A549 (cell line): ENCODE measurements around the gene TCAF1. TPM values are rescaled to one million over a fixed set of nuclear protein-coding genes. Genes with fewer than 3 reads are reported as not detected.

ENCODE experiments used
- ATAC-seq, 2 experiments: fragments of 200-7000 bp in 1 of 2; fragments of >200 bp in 1 of 2; cut with Nextera tagmentation in 1 of 2; cut with Tn5 transposase in 1 of 2; 3 replicates each; pipeline versions ENCODE4 v1.8.0 to v1.9.1; 2018 to 2020; ENCODE audit warnings: mild to moderate bottlenecking in 1 of 2, moderate library complexity in 1 of 2
- CTCF ChIA-PET: fragments of 300-600 bp; sonication (Branson Sonifier 250); formaldehyde crosslinking; extraction: SDS; loops from one replicate; lab custom pipeline; 2021; ENCODE audit warnings: antibody characterized with exemption, inconsistent platforms; lab: Yijun Ruan, JAX
- POLR2A ChIA-PET: fragments of 350-600 bp; formaldehyde crosslinking; extraction: SDS; loops from one replicate; lab custom pipeline; 2021; ENCODE audit warnings: antibody characterized with exemption, inconsistent platforms; lab: Yijun Ruan, JAX
- DNase-seq, 2 experiments: peaks; one replicate each; pipeline versions ENCODE4 v3.0.0 to v3.0.0-alpha.2; 2011 to 2016; ENCODE audit warnings: low read depth in 1 of 2, low spot score in 1 of 2
- FAIRE-seq: peaks from 2 replicates; lab custom pipeline; 2011; peaks lifted over from hg19 to GRCh38; lab: Jason Lieb, UNC
- H3K27ac ChIP-seq, 2 experiments: fragments of >200 bp; sonication (Bioruptor Twin); formaldehyde crosslinking; 3 replicates each; pipeline ENCODE4 v1.5.1; 2016 to 2017
- H3K4me1 ChIP-seq: fragments of >200 bp; sonication (Bioruptor Twin); formaldehyde crosslinking; 3 replicates; pipeline ENCODE4 v1.6.1; 2016
- H3K4me2 ChIP-seq: fragments of >200 bp; sonication (Bioruptor Twin); formaldehyde crosslinking; 3 replicates; pipeline ENCODE4 v1.6.1; 2016
- H3K4me3 ChIP-seq: fragments of >200 bp; sonication (Bioruptor Twin); formaldehyde crosslinking; 3 replicates; pipeline ENCODE4 v1.5.1; 2016
- H3K9me3 ChIP-seq: fragments of >200 bp; sonication (Bioruptor Twin); formaldehyde crosslinking; 3 replicates; pipeline ENCODE4 v1.6.1; 2016
- ATOH8 ChIP-seq: fragments of 250-450 bp; sonication (Bioruptor Pico); IDR thresholded peaks from 2 replicates; pipeline ENCODE4 v1.5.0; 2020; ENCODE audit warnings: low read depth, mild to moderate bottlenecking, moderate library complexity
- CBX2 ChIP-seq: fragments of 200-600 bp; sonication (generic); IDR thresholded peaks from 2 replicates; pipeline ENCODE4 v1.6.1; 2016; ENCODE audit warnings: low read depth, mild to moderate bottlenecking, borderline replicate concordance
- CBX8 ChIP-seq: fragments of 200-600 bp; sonication (generic); IDR thresholded peaks from 2 replicates; pipeline ENCODE4 v1.6.1; 2016
- CHD2 ChIP-seq: fragments of 150-350 bp; IDR thresholded peaks from 2 replicates; pipeline ENCODE4 v1.6.1; 2014; ENCODE audit warnings: low read length; ENCODE audit not compliant: partially characterized antibody
- CHD4 ChIP-seq: fragments of 200-600 bp; sonication (generic); IDR thresholded peaks from 2 replicates; pipeline ENCODE4 v1.6.1; 2016; ENCODE audit warnings: antibody characterized with exemption, mild to moderate bottlenecking, borderline replicate concordance
- E2F6 ChIP-seq: IDR thresholded peaks from 2 replicates; pipeline ENCODE4 v1.6.1; 2012; ENCODE audit warnings: low read depth, borderline replicate concordance
- EHF ChIP-seq: fragments of 250-450 bp; sonication (Bioruptor Pico); IDR thresholded peaks from 2 replicates; pipeline ENCODE4 v1.5.0; 2020; ENCODE audit warnings: mild to moderate bottlenecking
- EHMT2 ChIP-seq: fragments of 200-600 bp; sonication (generic); IDR thresholded peaks from 2 replicates; pipeline ENCODE4 v1.6.1; 2016; ENCODE audit warnings: antibody characterized with exemption, low read depth, mild to moderate bottlenecking, moderate library complexity
- EP300 ChIP-seq, 2 experiments: fragments of >200 bp; sonication (Bioruptor Twin); formaldehyde crosslinking; IDR thresholded peaks; 2 replicates in 1 of 2; 3 replicates in 1 of 2; pipeline ENCODE4 v1.6.1; 2016 to 2017
- FOXS1 ChIP-seq: fragments of 250-450 bp; sonication (Bioruptor Pico); IDR thresholded peaks from 2 replicates; pipeline ENCODE4 v1.5.0; 2020; ENCODE audit warnings: mild to moderate bottlenecking, moderate library complexity
- HOXB5 ChIP-seq: fragments of 250-450 bp; sonication (Bioruptor Pico); IDR thresholded peaks from 2 replicates; pipeline ENCODE4 v1.5.0; 2020; ENCODE audit warnings: mild to moderate bottlenecking, moderate library complexity
- KDM5A ChIP-seq: fragments of 200-600 bp; sonication (generic); IDR thresholded peaks from 2 replicates; pipeline ENCODE4 v1.6.1; 2016; ENCODE audit warnings: antibody characterized with exemption, mild to moderate bottlenecking
- MAZ ChIP-seq: fragments of 150-350 bp; IDR thresholded peaks from 2 replicates; pipeline ENCODE4 v1.6.1; 2014; ENCODE audit warnings: antibody characterized with exemption, low read depth, low read length, borderline replicate concordance
- MYC ChIP-seq: IDR thresholded peaks from 2 replicates; pipeline ENCODE4 v1.6.1; 2012; ENCODE audit warnings: mild to moderate bottlenecking, inconsistent platforms, low read length, improper control_type of control experiment, borderline replicate concordance
- RAD21 ChIP-seq, 2 experiments: fragments of >200 bp in 1 of 2; sonication (Bioruptor Twin) in 1 of 2; formaldehyde crosslinking in 1 of 2; IDR thresholded peaks in 1 of 2; conservative IDR thresholded peaks in 1 of 2; 2 replicates in 1 of 2; 3 replicates in 1 of 2; pipeline ENCODE4 v1.6.1; 2012 to 2018; ENCODE audit warnings: inconsistent platforms in 1 of 2
- RARB ChIP-seq: fragments of 250-450 bp; sonication (Bioruptor Pico); IDR thresholded peaks from 2 replicates; pipeline ENCODE4 v1.8.0; 2021; ENCODE audit warnings: mild to moderate bottlenecking, moderate library complexity
- RFX5 ChIP-seq: fragments of 450-650 bp; IDR thresholded peaks from 2 replicates; pipeline ENCODE4 v1.7.1; 2014; ENCODE audit warnings: antibody characterized with exemption, mild to moderate bottlenecking, moderate library complexity
- RNF2 ChIP-seq: fragments of 200-600 bp; sonication (generic); IDR thresholded peaks from 2 replicates; pipeline ENCODE4 v1.6.1; 2016; ENCODE audit warnings: low read depth, mild to moderate bottlenecking, antibody characterized with exemption, moderate library complexity, borderline replicate concordance
- ZC3H11A ChIP-seq: fragments of 450-650 bp; IDR thresholded peaks from 2 replicates; pipeline ENCODE4 v1.6.1; 2014; ENCODE audit warnings: antibody characterized with exemption, mild to moderate bottlenecking
- WGBS: methylation state at CpG from one replicate; pipeline ENCODE4 v1.1.6; 2017; ENCODE audit errors: missing lambda C conversion rate; 5-methylcytosine and 5-hydroxymethylcytosine counted together
- polyA plus RNA-seq, 4 experiments: library from polyadenylated mRNA; depleted of rRNA in 3 of 4; stranded (reverse); fragments of >200 nt; fragmentation: RNase III in 1 of 4; extraction: RNeasy Plus Mini Kit Qiagen cat#74134 plus additional on column Dnase treatment in 1 of 4; gene quantifications; 2 replicates in 3 of 4; 3 replicates in 1 of 4; pipeline ENCODE4 v1.2.3, GENCODE V29; 2011 to 2017

Gene TCAF1
- polyA plus RNA-seq, 2 of the 4 experiments (the other 2 are of a cell fraction), result 26.4 to 32.7 TPM

GRCh38 chr7:143896667-143897066, 5.3 kb downstream of the TCAF1 start:
- CTCF ChIA-PET, result no interaction called here
- Histone ChIP-seq H3K4me2 (no peak overlapping the region), H3K4me3 (no peak overlapping the region)
- TF ChIP-seq RNF2 (no peak), ATOH8 (no peak), EP300 (IDR thresholded peaks at IDR 0.05) (no peak), CBX8 (no peak), RARB (CRISPR knock-in tag) (no peak), EHMT2 (no peak), ZC3H11A (no peak), EHF (no peak), FOXS1 (no peak), CHD2 (no peak), CHD4 (no peak), CBX2 (no peak), MAZ (no peak), KDM5A (no peak)
- TF ChIP-seq, all 56 proteins: peak for 0
- POLR2A ChIA-PET, result no interaction called here
- FAIRE-seq (no peak), ATAC-seq (no peak), DNase-seq (no peak)
- peaks cover 8% of the 10 kb centered on the region; the same call in 1 of the 3 replicates for H3K9me3 ChIP-seq
- H3K27ac ChIP-seq, result no peak overlapping the region
- H3K4me1 ChIP-seq, result peaks cover 21% of the 10 kb centered on the region

- TF ChIP-seq ZC3H11A, result no peak
- TF ChIP-seq RAD21 (conservative IDR thresholded peaks at IDR 0.05 in 1 of 2, IDR thresholded peaks at IDR 0.05 in 1 of 2), result peak in 1 of 2 experiments; percentile 26; a peak in 1 of 5 replicates
- TF ChIP-seq E2F6, result no peak
- TF ChIP-seq MYC, result no peak
- H3K4me1 ChIP-seq, result no peaks in the 10 kb centered on the region
- FAIRE-seq (no peak), ATAC-seq (peak in 1 of 2 experiments; percentile 36; a peak in 1 of 6 replicates), DNase-seq (peak in 1 of 2 experiments; percentile 19)
- POLR2A ChIA-PET, result interaction anchor here (1.2 kb wide), 1 partner anchor 9 kb away, joined by 3 read pairs; the partner anchor contains the start of gene TCAF1
- CTCF ChIA-PET, result interaction anchor here (0.9 to 1.2 kb wide), 2 partner anchors 9 kb away, joined by 3 to 4 read pairs; partner anchors contain the start of gene TCAF1
- H3K4me3 ChIP-seq, result no peak overlapping the region
- WGBS, result 83% methylated on average over 5 of the region's 5 CpGs
- H3K27ac ChIP-seq, result no peak overlapping the region
- peaks cover 12% of the 10 kb centered on the region; the same call in 1 of the 3 replicates for H3K9me3 ChIP-seq
- no peak overlapping the region for H3K4me2 ChIP-seq
Observed at GRCh38 chr7:143892527-143893300, 9.3 kb downstream of the TCAF1 start.

GRCh38 chr7:143891457-143891856, 10.5 kb downstream of the TCAF1 start:
- POLR2A ChIA-PET, result no interaction called here
- no peak overlapping the region for H3K4me3 ChIP-seq
- TF ChIP-seq RARB (CRISPR knock-in tag), result no peak
- TF ChIP-seq RFX5, result no peak
- no peak for TF ChIP-seq HOXB5 (CRISPR knock-in tag)
- TF ChIP-seq, all 56 proteins: peak for 0
- no peak overlapping the region for H3K27ac ChIP-seq
- no peak overlapping the region for H3K4me2 ChIP-seq
- H3K9me3 ChIP-seq, result peaks cover 12% of the 10 kb centered on the region; the same call in 1 of the 3 replicates
- WGBS, result 80% methylated on average over 2 of the region's 2 CpGs
- CTCF ChIA-PET, result interaction anchor here (1.1 kb wide), 1 partner anchor 10 kb away, joined by 5 read pairs; no protein-coding TSS in a partner anchor
- no peaks in the 10 kb centered on the region for H3K4me1 ChIP-seq
- FAIRE-seq (peak; percentile 76), ATAC-seq (no peak), DNase-seq (no peak)
